WI38 (cell line): ENCODE results near the gene RHEBL1.
A peak's percentile ranks its signal among the peaks of the same experiment; 100 is the strongest.

Experiments used
- H3K4me3 ChIP-seq: 2 replicates; pipeline ENCODE4 v1.5.1; 2011; ENCODE audit warnings: low read depth, mild to moderate bottlenecking, control low read depth, low read length
- TF ChIP-seq, protein P1 (sequence below): IDR thresholded peaks from 2 replicates; pipeline ENCODE4 v1.5.1; 2012; ENCODE audit warnings: low read depth, mild to moderate bottlenecking, control low read depth, low read length

RHEBL1 gene

DNA sequence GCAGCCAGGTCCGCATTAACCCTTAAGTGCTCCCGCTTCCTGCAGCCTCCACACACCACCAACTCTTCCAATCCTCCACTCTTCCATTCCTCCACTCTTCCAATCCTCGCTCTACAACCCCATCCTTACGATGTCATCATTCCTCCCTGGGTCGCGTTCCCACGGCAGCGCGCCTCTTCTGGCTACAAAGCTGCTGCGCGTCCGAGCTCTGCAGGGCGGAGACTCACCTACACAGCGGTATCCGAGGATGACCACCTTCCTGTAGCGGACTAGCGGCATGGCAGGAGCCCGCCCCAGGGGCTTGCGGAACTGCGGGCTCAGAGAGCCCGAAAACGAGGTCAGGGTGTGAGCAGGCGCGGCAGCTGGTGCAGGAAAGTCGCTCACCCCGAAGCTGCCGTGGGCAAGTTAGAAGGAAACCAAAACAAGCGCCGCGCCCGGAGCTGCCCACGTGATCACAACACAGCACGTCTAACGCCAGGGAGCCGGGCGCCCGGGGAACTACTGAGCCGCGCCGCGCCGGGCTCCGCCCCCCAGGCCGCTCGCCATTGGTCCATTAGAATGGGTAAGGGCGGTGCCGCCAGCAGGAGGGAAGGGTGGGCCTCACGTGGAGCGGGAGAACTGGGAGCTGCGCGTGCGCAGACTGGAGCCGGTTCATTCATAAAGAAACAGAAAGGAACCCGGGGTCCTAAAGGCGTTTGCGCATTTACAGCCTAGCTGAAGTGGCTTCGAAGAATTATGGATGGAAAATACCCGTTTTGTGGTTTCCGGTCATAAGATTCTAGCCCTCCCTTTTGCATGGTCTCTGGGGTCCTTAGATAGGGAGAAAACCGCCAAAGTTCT, at the start of gene RHEBL1:
RHEBL1 (minus strand) TSS at position 473 of the 840 bp plus-strand sequence; CDS start at position 279, 194 bp downstream.
- TF ChIP-seq, protein P1, sequence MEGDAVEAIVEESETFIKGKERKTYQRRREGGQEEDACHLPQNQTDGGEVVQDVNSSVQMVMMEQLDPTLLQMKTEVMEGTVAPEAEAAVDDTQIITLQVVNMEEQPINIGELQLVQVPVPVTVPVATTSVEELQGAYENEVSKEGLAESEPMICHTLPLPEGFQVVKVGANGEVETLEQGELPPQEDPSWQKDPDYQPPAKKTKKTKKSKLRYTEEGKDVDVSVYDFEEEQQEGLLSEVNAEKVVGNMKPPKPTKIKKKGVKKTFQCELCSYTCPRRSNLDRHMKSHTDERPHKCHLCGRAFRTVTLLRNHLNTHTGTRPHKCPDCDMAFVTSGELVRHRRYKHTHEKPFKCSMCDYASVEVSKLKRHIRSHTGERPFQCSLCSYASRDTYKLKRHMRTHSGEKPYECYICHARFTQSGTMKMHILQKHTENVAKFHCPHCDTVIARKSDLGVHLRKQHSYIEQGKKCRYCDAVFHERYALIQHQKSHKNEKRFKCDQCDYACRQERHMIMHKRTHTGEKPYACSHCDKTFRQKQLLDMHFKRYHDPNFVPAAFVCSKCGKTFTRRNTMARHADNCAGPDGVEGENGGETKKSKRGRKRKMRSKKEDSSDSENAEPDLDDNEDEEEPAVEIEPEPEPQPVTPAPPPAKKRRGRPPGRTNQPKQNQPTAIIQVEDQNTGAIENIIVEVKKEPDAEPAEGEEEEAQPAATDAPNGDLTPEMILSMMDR: no peak
- peak within 1 kb of the TSS; percentile 89 for H3K4me3 ChIP-seq

DNA sequence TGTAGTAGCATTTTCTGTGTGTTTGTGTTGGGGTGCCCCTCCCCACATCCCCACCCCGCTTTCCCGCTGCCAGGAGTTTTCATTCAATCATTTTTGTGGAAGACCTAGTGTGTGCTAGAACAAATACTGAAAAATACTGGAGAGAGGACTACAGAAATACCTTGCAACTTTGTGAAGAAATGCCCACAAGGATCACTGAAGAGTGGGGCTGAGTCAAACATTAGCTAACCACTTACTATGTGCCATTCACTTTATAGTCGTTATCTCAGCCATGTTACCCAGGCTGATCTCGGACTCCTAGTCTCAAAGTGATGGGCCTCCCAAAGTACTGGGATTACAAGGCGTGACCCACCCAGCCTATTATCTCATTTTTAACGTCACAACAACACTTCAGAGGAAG, 41.4 kb upstream of the RHEBL1 start:
- TF ChIP-seq, protein P1: no peak

DNA sequence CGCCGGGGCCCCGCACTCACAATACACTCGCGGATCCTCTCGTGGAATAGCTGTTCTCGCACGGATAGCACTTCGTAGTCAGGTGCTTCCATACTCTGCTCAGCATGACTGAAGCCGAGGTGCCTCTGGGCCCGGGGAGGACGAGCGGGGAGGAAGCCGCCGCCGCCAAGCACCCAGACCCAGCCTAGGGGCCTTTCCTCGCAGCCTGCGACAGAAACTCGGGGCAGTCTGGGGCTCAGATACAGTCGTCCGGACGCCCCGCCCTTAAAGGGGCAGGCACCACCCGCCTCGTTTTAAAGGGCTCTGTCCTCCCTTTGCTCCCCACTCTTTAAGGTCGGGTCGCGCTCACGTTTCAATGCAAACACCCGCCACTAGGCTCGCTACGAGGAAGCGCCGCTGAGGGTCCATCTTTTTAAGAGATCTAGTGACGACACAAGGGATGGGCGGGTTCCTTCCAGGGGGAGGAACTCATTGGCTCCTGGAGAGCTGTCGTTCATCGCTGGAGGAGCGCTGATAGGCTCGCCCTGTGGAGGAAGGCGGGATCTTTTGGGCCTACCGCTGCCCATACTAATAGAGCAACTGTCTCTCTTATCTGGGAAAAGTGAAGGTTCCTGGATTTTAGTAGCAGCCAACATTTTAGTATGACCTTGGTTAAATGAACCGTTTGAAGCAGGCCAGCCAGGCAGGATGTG, 40.8 kb upstream of the RHEBL1 start, which contains the start of gene LMBR1L:
LMBR1L (minus strand) TSS at position 384 of the 692 bp plus-strand sequence; CDS start at position 92, 292 bp downstream.
- TF ChIP-seq, protein P1: peak; percentile 33; the same call in 1 of the 2 replicates
- peak within 1 kb of the TSS; percentile 96 for H3K4me3 ChIP-seq

More for the DNA sequence above, 41.4 kb upstream of the RHEBL1 start:
- peak overlapping the region; percentile 96 for H3K4me3 ChIP-seq

DNA sequence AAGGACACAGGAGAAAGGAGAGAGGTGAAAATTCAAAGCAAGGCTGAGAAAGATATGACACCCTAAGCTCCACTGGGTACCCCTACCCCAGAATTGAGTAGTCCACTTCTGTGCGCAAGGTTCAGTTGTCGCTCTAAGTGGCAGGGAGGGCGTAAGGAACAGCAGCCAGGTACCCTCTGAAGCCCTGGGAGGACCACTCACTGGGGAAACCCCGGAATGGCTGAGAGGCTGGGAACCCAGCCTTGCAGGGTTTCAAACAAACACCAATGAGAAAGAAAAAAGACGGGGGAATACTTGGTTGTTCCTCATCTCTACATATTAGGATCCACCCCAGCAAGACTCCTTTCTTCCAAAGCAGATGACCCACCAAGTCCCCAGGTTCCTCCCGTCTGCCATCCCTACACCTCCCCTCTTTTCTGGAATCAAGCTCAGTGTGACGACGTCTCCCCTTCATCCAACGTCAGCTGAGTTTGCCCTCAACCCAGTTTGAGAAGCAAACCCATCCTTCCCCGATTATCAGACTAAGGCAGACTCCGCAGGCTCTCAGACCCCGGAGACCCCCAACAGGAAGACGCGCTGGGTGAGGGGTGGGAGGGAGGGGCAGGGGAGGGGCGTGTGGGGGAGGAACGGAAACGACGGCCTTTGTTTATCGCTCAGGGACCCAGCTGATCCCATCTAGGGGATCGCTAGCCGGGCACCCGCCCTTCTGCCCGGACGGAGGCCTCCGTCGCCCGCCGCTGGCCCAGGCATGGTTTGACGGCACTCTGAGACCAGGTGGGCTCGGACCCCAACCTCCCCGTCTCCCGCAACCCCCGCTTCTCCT, 40.1 kb upstream of the RHEBL1 start:
- TF ChIP-seq, protein P1: no peak
- peak overlapping the region; percentile 96 for H3K4me3 ChIP-seq

DNA sequence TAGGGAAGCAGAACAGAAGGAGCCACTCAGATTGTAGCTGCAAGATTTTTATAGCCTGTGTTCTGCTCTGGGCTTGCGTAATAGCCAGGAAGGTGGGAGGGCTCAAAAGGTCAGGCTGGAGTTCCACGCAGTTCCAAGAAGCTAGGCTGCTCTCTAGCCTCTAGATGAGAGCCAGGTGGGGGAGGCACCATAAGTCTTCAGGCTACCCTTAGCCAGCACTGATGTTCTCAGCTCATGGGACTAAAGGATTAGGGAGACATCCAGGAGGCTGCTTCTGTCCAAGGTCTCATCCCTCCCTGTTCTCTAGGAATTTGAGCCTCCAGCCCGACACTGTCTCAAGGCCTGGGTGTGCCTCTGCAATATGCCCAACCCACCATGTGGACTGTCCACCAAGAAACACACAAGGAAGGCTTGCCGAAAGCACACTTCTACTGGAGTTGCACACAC, 39.2 kb upstream of the RHEBL1 start:
- TF ChIP-seq, protein P1: no peak
- peak overlapping the region; percentile 96 for H3K4me3 ChIP-seq

DNA sequence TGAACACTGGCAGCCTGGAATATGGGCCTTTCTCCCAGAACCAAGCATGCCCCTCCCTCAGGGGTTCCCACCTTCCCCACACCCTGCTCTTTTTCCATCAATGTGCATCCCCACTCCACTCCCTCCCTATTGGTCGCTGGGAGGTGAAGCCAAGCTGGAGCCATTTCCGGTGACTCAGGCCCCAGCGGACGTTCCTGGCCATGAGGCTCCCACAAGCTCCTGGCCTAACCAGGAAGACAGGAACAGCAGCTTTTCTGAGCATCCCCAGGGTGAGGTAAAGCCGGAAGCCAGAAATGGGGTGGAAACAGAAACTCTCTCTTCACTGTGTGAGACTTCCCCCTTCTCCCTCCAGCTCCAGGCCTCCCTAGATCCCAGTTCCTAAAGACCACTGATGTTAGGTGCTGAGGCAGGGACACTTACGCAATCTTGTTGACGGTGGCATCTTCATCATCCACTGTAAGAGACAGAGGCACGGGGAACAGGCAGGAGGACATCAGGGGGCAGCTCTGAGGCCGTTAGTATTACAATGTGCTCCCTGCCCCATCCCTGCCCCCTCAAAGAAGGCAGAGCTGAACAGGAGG, 35.8 kb upstream of the RHEBL1 start:
- H3K4me3 ChIP-seq: no peak overlapping the region
- TF ChIP-seq, protein P1: no peak
